ENCODE measurements around the gene CHAF1A.

CHAF1A gene

GRCh38 chr19:4379383-4380253 lies 22.8 kb upstream of the CHAF1A start:
- peaks cover 16 to 38% of the 10 kb centered on the region in 2 experiments for H3K36me3 ChIP-seq (ENCODE audit: control insufficient read depth in 1 of 2, insufficient read depth in 2 of 2, low read depth in 1 of 2, low read length in 2 of 2)

GRCh38 chr19:4380254-4380727 lies 22.1 kb upstream of the CHAF1A start:
- H3K4me3 ChIP-seq (ENCODE audit: insufficient read depth in 1 of 2, low read depth in 1 of 2, low read length in 2 of 2), result no peak overlapping the region
- H2BK15ac ChIP-seq (ENCODE audit: low read depth, poor library complexity, severe bottlenecking), result no peak overlapping the region
- no peak overlapping the region for H2AK5ac ChIP-seq (ENCODE audit: low read length, severe bottlenecking)
- H2BK5ac ChIP-seq (ENCODE audit: low read depth, low read length, poor library complexity, severe bottlenecking), result no peak overlapping the region
- no peak overlapping the region for H2BK12ac ChIP-seq (ENCODE audit: low read length in 2 of 2)
- H2AFZ ChIP-seq (ENCODE audit: low read depth, low read length), result no peak overlapping the region
- H2BK120ac ChIP-seq (ENCODE audit: low read depth, low read length), result no peak overlapping the region
- peaks cover 10% of the 10 kb centered on the region for H3K79me1 ChIP-seq (replicated peaks; ENCODE audit: low read length, poor library complexity, severe bottlenecking)
- H3K27ac ChIP-seq (ENCODE audit: low read length, poor library complexity, severe bottlenecking), result no peak overlapping the region
- H3K9me3 ChIP-seq (ENCODE audit: control insufficient read depth, low read length), result no peaks in the 10 kb centered on the region
- no peak overlapping the region for H3K4me2 ChIP-seq (ENCODE audit: low read length, poor library complexity, severe bottlenecking)
- H3K4me1 ChIP-seq (ENCODE audit: control insufficient read depth, insufficient read depth, low read depth, low read length), result peaks cover 58% of the 10 kb centered on the region
- no peaks in the 10 kb centered on the region for H3K27me3 ChIP-seq (ENCODE audit: control insufficient read depth in 1 of 2, insufficient read depth in 1 of 2, low read length in 2 of 2)
- no peak overlapping the region for H4K91ac ChIP-seq (ENCODE audit: low read length)
- H3K18ac ChIP-seq (ENCODE audit: low read depth in 1 of 2, low read length in 2 of 2), result no peak overlapping the region
- peaks cover 20 to 43% of the 10 kb centered on the region in 2 experiments for H3K36me3 ChIP-seq (ENCODE audit: control insufficient read depth in 1 of 2, insufficient read depth in 2 of 2, low read depth in 1 of 2, low read length in 2 of 2)
- no peak overlapping the region for H4K8ac ChIP-seq (ENCODE audit: low read length)
- 89% methylated on average over 17 of the region's 17 CpGs for WGBS
- no peak overlapping the region for H3K4ac ChIP-seq (ENCODE audit: low read depth in 1 of 2, low read length in 2 of 2)
- no peak overlapping the region for H3K14ac ChIP-seq (ENCODE audit: low read length in 2 of 2)
- H3K23ac ChIP-seq (ENCODE audit: low read length in 2 of 2), result no peak overlapping the region
- DNase-seq, result no peak
- H3K9ac ChIP-seq (ENCODE audit: low read length), result no peak overlapping the region

More at GRCh38 chr19:4379383-4380253, 22.8 kb upstream of the CHAF1A start:
- no peak overlapping the region for H2BK15ac ChIP-seq (ENCODE audit: low read depth, poor library complexity, severe bottlenecking)
- H2BK120ac ChIP-seq (ENCODE audit: low read depth, low read length), result no peak overlapping the region
- peak overlapping the region; percentile 6 for H3K27ac ChIP-seq (ENCODE audit: low read length, poor library complexity, severe bottlenecking)
- no peak overlapping the region for H3K9ac ChIP-seq (ENCODE audit: low read length)
- H3K14ac ChIP-seq (ENCODE audit: low read length in 2 of 2), result no peak overlapping the region
- no peaks in the 10 kb centered on the region for H3K27me3 ChIP-seq (ENCODE audit: control insufficient read depth in 1 of 2, insufficient read depth in 1 of 2, low read length in 2 of 2)
- peaks cover 13% of the 10 kb centered on the region for H3K79me1 ChIP-seq (replicated peaks; ENCODE audit: low read length, poor library complexity, severe bottlenecking)
- H3K4me3 ChIP-seq (ENCODE audit: insufficient read depth in 1 of 2, low read depth in 1 of 2, low read length in 2 of 2), result no peak overlapping the region
- H4K91ac ChIP-seq (ENCODE audit: low read length), result no peak overlapping the region
- H2BK5ac ChIP-seq (ENCODE audit: low read depth, low read length, poor library complexity, severe bottlenecking), result no peak overlapping the region
- H3K4me2 ChIP-seq (ENCODE audit: low read length, poor library complexity, severe bottlenecking), result no peak overlapping the region
- H3K9me3 ChIP-seq (ENCODE audit: control insufficient read depth, low read length), result no peaks in the 10 kb centered on the region
- no peak overlapping the region for H2AFZ ChIP-seq (ENCODE audit: low read depth, low read length)
- H2BK12ac ChIP-seq (ENCODE audit: low read length in 2 of 2), result no peak overlapping the region
- WGBS, result 93% methylated on average over 19 of the region's 20 CpGs
- DNase-seq, result no peak
- H3K23ac ChIP-seq (ENCODE audit: low read length in 2 of 2), result no peak overlapping the region
- H2AK5ac ChIP-seq (ENCODE audit: low read length, severe bottlenecking), result no peak overlapping the region
- peaks cover 58% of the 10 kb centered on the region for H3K4me1 ChIP-seq (ENCODE audit: control insufficient read depth, insufficient read depth, low read depth, low read length)
- H3K18ac ChIP-seq (ENCODE audit: low read depth in 1 of 2, low read length in 2 of 2), result no peak overlapping the region
- no peak overlapping the region for H3K4ac ChIP-seq (ENCODE audit: low read depth in 1 of 2, low read length in 2 of 2)
- H4K8ac ChIP-seq (ENCODE audit: low read length), result no peak overlapping the region

DNA sequence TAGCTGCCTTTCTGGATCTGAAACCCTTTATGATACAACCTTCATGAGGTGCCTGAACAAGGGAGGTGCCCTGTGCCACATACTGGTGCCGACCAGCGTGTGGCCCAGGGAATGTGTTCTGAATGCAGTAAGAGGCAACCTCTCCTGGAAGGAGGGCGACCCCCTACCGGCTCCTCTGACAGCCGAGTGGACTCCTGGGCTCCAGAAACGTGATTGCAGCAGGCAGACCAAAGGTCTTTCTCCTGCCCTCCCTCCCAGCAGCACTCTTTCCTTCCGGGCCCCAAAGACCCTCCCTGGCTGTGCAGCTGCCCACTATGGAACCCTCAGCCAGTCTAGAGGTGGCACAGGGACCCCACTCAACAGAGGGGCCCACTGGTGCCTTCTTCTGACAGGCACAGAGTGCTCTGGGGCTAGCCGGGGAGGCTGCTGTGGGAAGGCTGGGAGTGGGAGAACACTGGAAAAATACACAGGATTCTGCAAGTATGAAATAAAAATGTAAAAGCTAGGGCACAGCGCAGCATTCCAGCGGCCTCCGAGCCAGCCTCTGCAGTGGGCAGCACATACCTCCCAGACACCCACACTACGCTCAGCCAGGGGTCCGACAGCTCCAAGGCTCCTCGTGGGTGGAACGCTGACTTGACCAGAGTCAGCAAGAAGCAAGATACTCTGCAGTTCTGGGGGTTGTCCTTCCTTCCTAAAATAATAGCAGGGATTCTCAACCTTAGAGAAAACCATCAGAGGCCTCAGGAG lies 17.0 kb upstream of the CHAF1A start:
- H2BK15ac ChIP-seq (ENCODE audit: low read depth, poor library complexity, severe bottlenecking), result no peak overlapping the region
- H2BK120ac ChIP-seq (ENCODE audit: low read depth, low read length), result no peak overlapping the region
- peaks cover 39 to 46% of the 10 kb centered on the region in 2 experiments for H3K36me3 ChIP-seq (ENCODE audit: control insufficient read depth in 1 of 2, insufficient read depth in 2 of 2, low read depth in 1 of 2, low read length in 2 of 2)
- no peaks in the 10 kb centered on the region for H3K9me3 ChIP-seq (ENCODE audit: control insufficient read depth, low read length)
- H3K27me3 ChIP-seq (ENCODE audit: control insufficient read depth in 1 of 2, insufficient read depth in 1 of 2, low read length in 2 of 2), result no peaks in the 10 kb centered on the region
- H3K4me2 ChIP-seq (ENCODE audit: low read length, poor library complexity, severe bottlenecking), result peak overlapping the region; percentile 2
- peak overlapping the region; percentile 33 for H3K9ac ChIP-seq (ENCODE audit: low read length)
- peak overlapping the region; percentile 77 for H2AK5ac ChIP-seq (ENCODE audit: low read length, severe bottlenecking)
- H3K4me1 ChIP-seq (ENCODE audit: control insufficient read depth, insufficient read depth, low read depth, low read length), result peaks cover 45% of the 10 kb centered on the region
- H4K91ac ChIP-seq (ENCODE audit: low read length), result no peak overlapping the region
- H3K23ac ChIP-seq (ENCODE audit: low read length in 2 of 2), result peak overlapping the region in 1 of 2 experiments; percentile 27
- H3K27ac ChIP-seq (ENCODE audit: low read length, poor library complexity, severe bottlenecking), result peak overlapping the region; percentile 85
- no peak overlapping the region for H3K14ac ChIP-seq (ENCODE audit: low read length in 2 of 2)
- H3K4ac ChIP-seq (ENCODE audit: low read depth in 1 of 2, low read length in 2 of 2), result no peak overlapping the region
- no peak overlapping the region for H2AFZ ChIP-seq (ENCODE audit: low read depth, low read length)
- H4K8ac ChIP-seq (ENCODE audit: low read length), result no peak overlapping the region
- peaks cover 9% of the 10 kb centered on the region for H3K79me1 ChIP-seq (replicated peaks; ENCODE audit: low read length, poor library complexity, severe bottlenecking)
- 90% methylated on average over 13 of the region's 15 CpGs for WGBS
- DNase-seq, result no peak
- H3K4me3 ChIP-seq (ENCODE audit: insufficient read depth in 1 of 2, low read depth in 1 of 2, low read length in 2 of 2), result no peak overlapping the region
- H2BK12ac ChIP-seq (ENCODE audit: low read length in 2 of 2), result no peak overlapping the region
- no peak overlapping the region for H2BK5ac ChIP-seq (ENCODE audit: low read depth, low read length, poor library complexity, severe bottlenecking)
- no peak overlapping the region for H3K18ac ChIP-seq (ENCODE audit: low read depth in 1 of 2, low read length in 2 of 2)

Measured in mesenchymal stem cell (in vitro differentiated cells and primary cell).